GM18951 (cell line): ENCODE results near the gene TREX2.

Experiments
- POLR2A ChIP-seq: IDR thresholded peaks from 4 replicates; pipeline ENCODE4 v1.6.1; 2011; ENCODE audit warnings: mild to moderate bottlenecking; ENCODE audit not compliant: insufficient read length, insufficient read depth; ENCODE audit errors: extremely low read depth
- in situ Hi-C: fragments of 300-500 bp; cut with MboI; formaldehyde crosslinking; loops from one replicate; pipeline ENCODE4 v1.12.0; 2022; ENCODE audit warnings: low sequenced_read_pairs, mixed read lengths, inconsistent platforms; ENCODE audit not compliant: unreplicated experiment

The TREX2 gene

GRCh38 chrX:153397256-153397960 is 48.4 kb downstream of the TREX2 start:
- in situ Hi-C loops, result no loop called here
- TF ChIP-seq POLR2A, result no peak

DNA sequence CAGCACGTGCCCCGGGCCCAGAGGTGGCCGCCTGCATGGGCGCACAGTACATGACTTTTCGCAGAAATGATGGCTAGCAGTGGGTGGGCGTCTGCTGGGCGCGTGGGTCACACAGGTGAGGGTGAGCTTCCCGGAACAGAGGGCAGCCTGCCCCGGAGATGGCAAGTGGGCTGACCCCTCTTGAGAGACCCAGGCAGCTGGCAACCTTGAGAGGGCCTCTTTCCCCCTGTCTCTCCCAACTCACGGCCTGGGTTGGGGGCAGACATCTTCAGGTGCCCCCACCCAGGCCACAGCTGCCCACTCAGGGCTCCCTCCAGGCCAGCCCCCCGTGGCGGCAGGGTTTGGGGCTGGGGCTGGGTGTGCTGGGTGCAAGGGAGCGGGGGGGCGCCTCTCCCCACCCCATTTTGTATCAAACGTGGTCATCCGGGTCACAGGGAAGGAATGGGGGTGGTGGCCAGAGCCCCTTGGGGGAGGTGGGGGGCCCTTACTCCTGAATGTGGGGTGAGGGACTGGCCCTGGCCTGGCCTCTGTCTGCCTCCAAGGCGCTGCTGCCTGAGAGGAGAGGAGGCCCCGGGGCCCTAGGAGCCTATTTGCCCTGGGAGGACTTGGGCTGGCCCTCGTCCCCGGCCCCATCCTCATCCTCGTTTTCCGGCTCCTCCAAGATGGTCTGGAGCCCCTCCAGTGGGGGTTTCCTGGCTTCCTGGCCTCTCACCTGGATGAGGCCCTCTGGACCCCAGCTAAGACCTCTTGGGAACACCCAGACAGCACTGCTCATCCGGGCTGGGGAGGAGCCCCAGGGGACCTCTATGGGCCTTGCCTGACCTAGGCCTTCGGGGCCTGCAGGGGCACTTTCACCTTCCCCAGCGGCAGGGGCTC is 49.3 kb downstream of the TREX2 start:
- in situ Hi-C loops, result no loop called here

GRCh38 chrX:153395613-153396319 is 50.1 kb downstream of the TREX2 start:
- no peak for TF ChIP-seq POLR2A
- in situ Hi-C loops, result no loop called here

More for the DNA sequence above, 49.3 kb downstream of the TREX2 start:
- TF ChIP-seq POLR2A, result no peak

- no peak for TF ChIP-seq POLR2A
These were observed 51.2 kb downstream of the TREX2 start for GRCh38 chrX:153394612-153395011.

More at GRCh38 chrX:153394612-153395011, 51.2 kb downstream of the TREX2 start:
- in situ Hi-C loops, result no loop called here
